GM23248 (cell line): Measurements from ENCODE around the gene DHX32. TPM values are rescaled to one million over a fixed set of nuclear protein-coding genes. Genes with fewer than 3 reads are reported as not detected.
"Not testable (repeated sequence)": the region's sequence is repeated elsewhere in the genome, so short reads cannot be mapped to it uniquely, and the experiment has no call there.

Source experiments
- DNase-seq: peaks from one replicate; pipeline ENCODE4 v3.0.0-alpha.2; 2015
- H2AFZ ChIP-seq: fragments of 200-600 bp; sonication (generic); 2 replicates; pipeline ENCODE4 v1.6.1; 2016; ENCODE audit warnings: antibody characterized with exemption
- H3F3A ChIP-seq: fragments of 200-600 bp; sonication (generic); 2 replicates; pipeline ENCODE4 v1.6.1; 2016; ENCODE audit warnings: mild to moderate bottlenecking, antibody characterized with exemption, mixed run types; ENCODE audit not compliant: insufficient read depth
- H3K27ac ChIP-seq: fragments of 200-600 bp; sonication (generic); 2 replicates; pipeline ENCODE4 v1.5.1; 2016; ENCODE audit warnings: mild to moderate bottlenecking
- H3K27me3 ChIP-seq: fragments of 200-600 bp; sonication (generic); replicated peaks from 2 replicates; pipeline ENCODE4 v1.6.1; 2016; ENCODE audit warnings: mild to moderate bottlenecking; ENCODE audit not compliant: insufficient read depth
- H3K36me3 ChIP-seq: fragments of 200-600 bp; sonication (generic); 2 replicates; pipeline ENCODE4 v1.6.1; 2016; ENCODE audit warnings: low read depth, mild to moderate bottlenecking
- H3K4me1 ChIP-seq: fragments of 200-600 bp; sonication (generic); 2 replicates; pipeline ENCODE4 v1.6.1; 2016; ENCODE audit warnings: mild to moderate bottlenecking; ENCODE audit not compliant: insufficient read depth
- H3K4me2 ChIP-seq: fragments of 200-600 bp; sonication (generic); one replicate; pipeline ENCODE4 v1.6.1; 2016; ENCODE audit warnings: mild to moderate bottlenecking; ENCODE audit not compliant: unreplicated experiment
- H3K4me3 ChIP-seq: fragments of 200-600 bp; sonication (generic); 2 replicates; pipeline ENCODE4 v1.5.1; 2016; ENCODE audit warnings: mild to moderate bottlenecking
- H3K79me2 ChIP-seq: fragments of 200-600 bp; sonication (generic); 2 replicates; pipeline ENCODE4 v1.6.1; 2016; ENCODE audit warnings: mild to moderate bottlenecking; ENCODE audit not compliant: insufficient read depth
- H3K9ac ChIP-seq: fragments of 200-600 bp; sonication (generic); 2 replicates; pipeline ENCODE4 v1.6.1; 2016; ENCODE audit warnings: mild to moderate bottlenecking
- H3K9me2 ChIP-seq: fragments of 200-600 bp; sonication (generic); 2 replicates; pipeline ENCODE4 v1.6.1; 2016; ENCODE audit warnings: mixed run types, mild to moderate bottlenecking, moderate library complexity; ENCODE audit not compliant: insufficient read depth
- H3K9me3 ChIP-seq: fragments of 200-600 bp; sonication (generic); one replicate; pipeline ENCODE4 v1.6.1; 2017; ENCODE audit warnings: low read depth
- H4K20me1 ChIP-seq: fragments of 200-600 bp; sonication (generic); 2 replicates; pipeline ENCODE4 v1.6.0; 2016; ENCODE audit not compliant: insufficient read depth
- EZH2 ChIP-seq: fragments of 200-600 bp; sonication (generic); IDR thresholded peaks from 2 replicates; pipeline ENCODE4 v1.6.1; 2018; ENCODE audit warnings: antibody characterized with exemption, mild to moderate bottlenecking; ENCODE audit not compliant: insufficient read depth, poor library complexity, severe bottlenecking
- EZH2phosphoT487 ChIP-seq: fragments of 200-600 bp; sonication (generic); IDR thresholded peaks from 2 replicates; pipeline ENCODE4 v1.6.1; 2018; ENCODE audit warnings: antibody characterized with exemption, moderate library complexity, mild to moderate bottlenecking, low read depth; ENCODE audit not compliant: insufficient read depth
- WGBS, 2 experiments: methylation state at CpG; one replicate each; pipeline ENCODE4 v1.1.6; 2015 to 2017; ENCODE audit warnings: low lambda C conversion rate in 2 of 2, low coverage in 1 of 2; ENCODE audit errors: missing lambda C conversion rate in 2 of 2; 5-methylcytosine and 5-hydroxymethylcytosine counted together
- in situ Hi-C: fragments of 300-500 bp; cut with MboI; formaldehyde crosslinking; loops from 2 replicates; pipeline ENCODE4 v1.15.0; 2020
- polyA plus RNA-seq: library from polyadenylated mRNA; unstranded; fragments of >200 nt; fragmentation: Nextera tagmentation; extraction: Ambion mirVana; gene quantifications from 2 replicates; pipeline ENCODE4 v1.2.1, GENCODE V29; 2016
- total RNA-seq: library from RNA; depleted of rRNA; stranded (reverse); fragments of >200 nt; shearing (Covaris generic); gene quantifications from 2 replicates; pipeline ENCODE4 v1.2.3, GENCODE V29; 2014

The DHX32 gene
- total and polyA plus RNA-seq, 2 experiments from 2014 or later: 34.4 to 49.6 TPM

GRCh38 chr10:125926247-125926646 lies 45.2 kb upstream of the DHX32 start:
- Histone ChIP-seq H3K9me3 (no peaks in the 10 kb centered on the region), H3K9ac (no peak overlapping the region), H3K79me2 (no peaks in the 10 kb centered on the region), H3K36me3 (no peaks in the 10 kb centered on the region), H2AFZ (no peak overlapping the region), H3K9me2 (no peaks in the 10 kb centered on the region), H4K20me1 (0 out of 2 replicates have a peak, but pooled peaks cover 3% of the 10 kb centered on the region), H3K27ac (no peak overlapping the region), H3K27me3 (no peaks in the 10 kb centered on the region), H3K4me2 (no peak overlapping the region), H3K4me3 (no peak overlapping the region), H3K4me1 (0 out of 2 replicates have a peak, but pooled peaks cover 3% of the 10 kb centered on the region), H3F3A (no peaks in the 10 kb centered on the region)
- 39 to 44% methylated on average over 5 of the region's 5 CpGs for WGBS, 2 experiments
- no peak for DNase-seq
- TF ChIP-seq EZH2phosphoT487 (no peak), EZH2 (no peak)
- in situ Hi-C loops: no loop called here

GRCh38 chr10:125925262-125925834 lies 44.3 kb upstream of the DHX32 start:
- in situ Hi-C loops: no loop called here

GRCh38 chr10:125921643-125922306 lies 40.7 kb upstream of the DHX32 start:
- H3K4me1 ChIP-seq, H2AFZ ChIP-seq, H3K27me3 ChIP-seq, H3K27ac ChIP-seq, H3K4me3 ChIP-seq, in situ Hi-C loops, H3K9me2 ChIP-seq, H3K9me3 ChIP-seq, H3F3A ChIP-seq, H3K36me3 ChIP-seq, H4K20me1 ChIP-seq, H3K79me2 ChIP-seq, H3K9ac ChIP-seq, H3K4me2 ChIP-seq, DNase-seq: not testable (repeated sequence)
- WGBS, 2 experiments: 88 to 98% methylated on average over 2 of the region's 2 CpGs

More at GRCh38 chr10:125925262-125925834, 44.3 kb upstream of the DHX32 start:
- Histone ChIP-seq H3K9me3 (no peaks in the 10 kb centered on the region), H3K4me3 (no peak overlapping the region), H3K4me2 (no peak overlapping the region), H3K36me3 (no peaks in the 10 kb centered on the region), H3K27me3 (no peaks in the 10 kb centered on the region), H2AFZ (no peak overlapping the region), H3K9me2 (no peaks in the 10 kb centered on the region), H3K9ac (no peak overlapping the region), H3K27ac (no peak overlapping the region), H3K79me2 (no peaks in the 10 kb centered on the region), H3F3A (no peaks in the 10 kb centered on the region), H4K20me1 (0 out of 2 replicates have a peak, but pooled peaks cover 3% of the 10 kb centered on the region), H3K4me1 (peaks cover 9% of the 10 kb centered on the region; the same call in 1 of the 2 replicates)
- 66 to 69% methylated on average over 5 of the region's 5 CpGs for WGBS, 2 experiments
- TF ChIP-seq EZH2 (no peak), EZH2phosphoT487 (no peak)
- DNase-seq: no peak

- H4K20me1 ChIP-seq, in situ Hi-C loops, H3K4me2 ChIP-seq, H3F3A ChIP-seq, H3K4me1 ChIP-seq, H3K9me3 ChIP-seq, H3K9ac ChIP-seq, H3K9me2 ChIP-seq, H3K4me3 ChIP-seq, H3K36me3 ChIP-seq, H3K79me2 ChIP-seq, H3K27me3 ChIP-seq, H3K27ac ChIP-seq, H2AFZ ChIP-seq, DNase-seq: not testable (repeated sequence)
- WGBS, 2 experiments: 75 to 76% methylated on average over 8 of the region's 8 CpGs
Observed at GRCh38 chr10:125917704-125918361, 36.7 kb upstream of the DHX32 start.
